ENCODE data around the gene SH2B3.

Gene SH2B3

DNA sequence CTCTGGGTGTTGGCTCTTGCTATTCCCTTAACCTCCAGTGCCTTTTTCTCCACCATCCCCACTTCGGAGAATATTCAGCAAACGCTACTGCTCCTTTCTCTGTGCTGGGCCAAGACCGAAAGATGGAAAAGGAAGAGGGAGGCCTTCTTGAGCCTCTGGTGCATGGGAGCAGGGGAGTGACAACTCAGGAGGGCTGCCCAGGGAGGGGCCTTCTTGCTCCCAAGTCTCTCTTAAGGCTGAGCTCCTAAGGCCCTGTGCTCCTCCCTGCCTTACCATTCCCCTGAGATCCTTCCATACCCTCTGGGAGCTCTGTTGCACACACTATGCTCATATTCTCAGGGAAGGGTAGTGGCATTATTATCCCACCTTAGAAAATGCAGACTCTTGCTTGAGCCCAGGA is 34.9 kb downstream of the SH2B3 start:
- H3K4me1 ChIP-seq (ENCODE audit: control insufficient read depth in 2 of 2, insufficient read depth in 1 of 2, low read depth in 1 of 2, low read length in 2 of 2), result peaks cover 0 to 2% of the 10 kb centered on the region in 2 donors
- H2BK15ac ChIP-seq (ENCODE audit: low read length), result no peak overlapping the region
- H3K9ac ChIP-seq (ENCODE audit: low read depth, low read length, poor library complexity), result no peak overlapping the region
- no peak overlapping the region for H2BK120ac ChIP-seq (ENCODE audit: low read depth, low read length)
- no peak overlapping the region for H4K91ac ChIP-seq (ENCODE audit: low read depth, low read length, poor library complexity)
- H2BK12ac ChIP-seq (ENCODE audit: low read length), result no peak overlapping the region
- no peak overlapping the region for H3K27ac ChIP-seq (replicated peaks; ENCODE audit: low read length)
- no CpG with 5 or more reads among the region's 3 CpGs for WGBS, 2 donors (ENCODE audit: extremely low coverage in 2 of 2, insufficient read length in 2 of 2, insufficient replicate concordance in 1 of 2)
- H3K9me3 ChIP-seq (replicated peaks in 1 of 2; ENCODE audit: control insufficient read depth in 2 of 2, insufficient read depth in 1 of 2, low read depth in 1 of 2, low read length in 2 of 2), result no peaks in the 10 kb centered on the region
- no peak overlapping the region for H3K4me3 ChIP-seq (ENCODE audit: low read length in 2 of 2)
- no peak overlapping the region for H3K4ac ChIP-seq (ENCODE audit: low read length)
- DNase-seq (ENCODE audit: low spot score), result no peak
- H3K27me3 ChIP-seq (ENCODE audit: control insufficient read depth in 3 of 3, insufficient read depth in 3 of 3, low read depth in 1 of 3, low read length in 3 of 3), result no peaks in the 10 kb centered on the region
- H3K79me1 ChIP-seq (ENCODE audit: low read depth, low read length), result peaks cover 7% of the 10 kb centered on the region
- H3K36me3 ChIP-seq (replicated peaks in 1 of 2; ENCODE audit: control insufficient read depth in 2 of 2, insufficient read depth in 2 of 2, low read length in 2 of 2), result peaks cover 11 to 41% of the 10 kb centered on the region in 2 donors
- H3K4me2 ChIP-seq (ENCODE audit: insufficient read depth, low read length, poor library complexity, severe bottlenecking), result no peak overlapping the region
- H3K18ac ChIP-seq (ENCODE audit: low read length), result no peak overlapping the region
- H3K14ac ChIP-seq (ENCODE audit: low read length), result no peak overlapping the region
- no peak overlapping the region for H4K8ac ChIP-seq (ENCODE audit: low read depth, low read length)
- no peak overlapping the region for H2BK5ac ChIP-seq (ENCODE audit: low read length)
- H2AK5ac ChIP-seq (ENCODE audit: low read depth, low read length), result no peak overlapping the region
- no peak overlapping the region for H2AFZ ChIP-seq (ENCODE audit: low read length)
- H3K23ac ChIP-seq (ENCODE audit: low read depth, low read length, poor library complexity), result peak overlapping the region; percentile 29

DNA sequence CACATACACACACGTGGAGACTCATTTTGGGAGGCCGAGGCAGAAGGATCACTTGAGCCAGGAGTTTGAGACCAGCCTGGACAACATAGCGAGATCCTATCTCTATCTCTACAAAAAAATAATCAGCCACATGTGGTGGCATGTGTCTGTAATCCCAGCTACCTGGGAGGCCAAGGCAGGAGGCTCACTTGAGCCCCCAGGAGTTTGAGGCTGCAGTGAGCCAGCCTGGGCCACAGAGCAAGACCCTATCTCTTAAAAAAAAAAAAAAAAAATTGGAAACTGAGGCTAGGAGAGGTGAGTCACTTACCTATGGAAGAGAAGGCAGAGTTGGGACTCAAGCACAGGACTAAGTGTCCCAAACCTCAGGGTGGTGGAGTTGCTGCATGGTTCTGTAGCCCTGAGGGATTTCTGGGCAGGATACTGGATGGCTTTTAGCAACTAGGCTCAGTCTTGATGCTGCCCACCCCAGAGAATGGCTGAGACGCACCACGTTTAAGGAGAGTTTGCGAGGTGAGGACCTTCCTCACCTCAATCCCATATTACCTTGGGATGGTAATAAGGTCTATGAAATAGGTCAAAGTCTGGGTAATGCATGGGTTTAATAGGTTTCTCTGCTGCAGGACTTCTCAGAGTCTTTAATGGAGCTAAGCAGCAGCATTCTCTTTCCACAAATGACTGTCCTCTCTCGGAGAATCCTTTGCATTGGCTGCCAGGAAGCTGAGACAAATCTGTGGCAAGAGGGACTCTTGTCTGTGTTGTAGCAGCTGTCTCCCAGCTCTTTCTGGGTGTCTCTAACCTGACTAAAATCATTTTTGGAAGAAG is 35.6 kb downstream of the SH2B3 start:
- Histone ChIP-seq H4K8ac (ENCODE audit: low read depth, low read length) (no peak overlapping the region), H3K79me1 (ENCODE audit: low read depth, low read length) (peaks cover 2% of the 10 kb centered on the region), H3K14ac (ENCODE audit: low read length) (no peak overlapping the region), H2AK5ac (ENCODE audit: low read depth, low read length) (no peak overlapping the region), H2AFZ (ENCODE audit: low read length) (no peak overlapping the region), H3K9ac (ENCODE audit: low read depth, low read length, poor library complexity) (no peak overlapping the region), H3K18ac (ENCODE audit: low read length) (no peak overlapping the region), H4K91ac (ENCODE audit: low read depth, low read length, poor library complexity) (no peak overlapping the region), H3K4me2 (ENCODE audit: insufficient read depth, low read length, poor library complexity, severe bottlenecking) (no peak overlapping the region), H3K9me3 (replicated peaks in 1 of 2; ENCODE audit: control insufficient read depth in 2 of 2, insufficient read depth in 1 of 2, low read depth in 1 of 2, low read length in 2 of 2) (no peaks in the 10 kb centered on the region), H3K27ac (replicated peaks; ENCODE audit: low read length) (no peak overlapping the region), H2BK120ac (ENCODE audit: low read depth, low read length) (no peak overlapping the region), H3K36me3 (replicated peaks in 1 of 2; ENCODE audit: control insufficient read depth in 2 of 2, insufficient read depth in 2 of 2, low read length in 2 of 2) (peaks cover 13 to 48% of the 10 kb centered on the region in 2 donors), H3K4me1 (ENCODE audit: control insufficient read depth in 2 of 2, insufficient read depth in 1 of 2, low read depth in 1 of 2, low read length in 2 of 2) (peaks cover 5 to 7% of the 10 kb centered on the region in 2 donors), H3K4me3 (ENCODE audit: low read length in 2 of 2) (no peak overlapping the region), H3K4ac (ENCODE audit: low read length) (no peak overlapping the region), H2BK15ac (ENCODE audit: low read length) (no peak overlapping the region), H2BK5ac (ENCODE audit: low read length) (no peak overlapping the region), H3K23ac (ENCODE audit: low read depth, low read length, poor library complexity) (no peak overlapping the region), H2BK12ac (ENCODE audit: low read length) (no peak overlapping the region), H3K27me3 (ENCODE audit: control insufficient read depth in 3 of 3, insufficient read depth in 3 of 3, low read depth in 1 of 3, low read length in 3 of 3) (no peaks in the 10 kb centered on the region)
- no CpG with 5 or more reads among the region's 7 CpGs for WGBS, 2 donors (ENCODE audit: extremely low coverage in 2 of 2, insufficient read length in 2 of 2, insufficient replicate concordance in 1 of 2)
- no peak for DNase-seq (ENCODE audit: low spot score)

DNA sequence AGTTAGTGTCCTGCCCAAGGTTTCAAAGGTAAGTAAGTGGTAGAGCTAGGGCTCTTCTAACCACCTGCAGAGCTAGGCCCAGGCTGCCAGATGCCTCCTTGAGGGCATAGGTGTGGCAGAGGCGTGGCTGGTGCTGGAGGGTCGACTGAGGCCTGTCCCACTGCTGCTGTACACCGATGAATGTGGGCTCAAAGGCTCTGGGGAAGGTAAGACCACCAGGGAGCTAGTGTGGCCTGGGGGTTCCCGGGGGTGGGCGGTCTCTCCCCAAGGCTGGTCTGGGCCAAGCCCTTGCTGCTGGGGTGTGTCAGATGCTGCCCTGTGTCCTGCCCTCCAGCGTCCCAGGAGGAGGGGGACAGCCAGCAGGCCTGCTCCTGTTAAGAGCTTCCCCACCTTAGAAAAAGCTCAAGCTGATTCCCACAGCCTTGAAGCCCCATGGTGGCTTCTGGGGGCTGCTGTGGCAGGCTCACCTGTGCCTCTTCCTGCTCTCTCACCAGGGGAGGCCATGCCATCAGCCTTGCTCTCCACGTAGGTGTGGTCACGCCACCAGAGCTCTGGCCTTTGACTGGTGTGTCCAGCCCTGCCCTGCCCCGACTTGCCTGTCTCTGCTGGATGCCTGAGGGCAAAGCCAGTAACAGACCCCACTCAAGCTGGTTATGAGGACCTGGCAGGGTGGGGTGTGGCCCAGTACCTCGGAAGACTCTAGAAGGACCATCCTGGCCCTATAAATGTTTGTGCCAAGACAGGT is 36.8 kb downstream of the SH2B3 start:
- no peak overlapping the region for H2BK12ac ChIP-seq (ENCODE audit: low read length)
- no peak overlapping the region for H2BK120ac ChIP-seq (ENCODE audit: low read depth, low read length)
- no peak overlapping the region for H2BK5ac ChIP-seq (ENCODE audit: low read length)
- H3K14ac ChIP-seq (ENCODE audit: low read length), result no peak overlapping the region
- H3K18ac ChIP-seq (ENCODE audit: low read length), result peak overlapping the region; percentile 44
- H2AFZ ChIP-seq (ENCODE audit: low read length), result no peak overlapping the region
- H3K23ac ChIP-seq (ENCODE audit: low read depth, low read length, poor library complexity), result peak overlapping the region; percentile 43
- peaks cover 21 to 60% of the 10 kb centered on the region in 2 donors for H3K36me3 ChIP-seq (replicated peaks in 1 of 2; ENCODE audit: control insufficient read depth in 2 of 2, insufficient read depth in 2 of 2, low read length in 2 of 2)
- no peak overlapping the region for H3K4me2 ChIP-seq (ENCODE audit: insufficient read depth, low read length, poor library complexity, severe bottlenecking)
- H3K4ac ChIP-seq (ENCODE audit: low read length), result no peak overlapping the region
- no peaks in the 10 kb centered on the region for H3K9me3 ChIP-seq (replicated peaks in 1 of 2; ENCODE audit: control insufficient read depth in 2 of 2, insufficient read depth in 1 of 2, low read depth in 1 of 2, low read length in 2 of 2)
- H3K27me3 ChIP-seq (ENCODE audit: control insufficient read depth in 3 of 3, insufficient read depth in 3 of 3, low read depth in 1 of 3, low read length in 3 of 3), result no peaks in the 10 kb centered on the region
- H2BK15ac ChIP-seq (ENCODE audit: low read length), result no peak overlapping the region
- no peak overlapping the region for H3K9ac ChIP-seq (ENCODE audit: low read depth, low read length, poor library complexity)
- no peak for DNase-seq (ENCODE audit: low spot score)
- H2AK5ac ChIP-seq (ENCODE audit: low read depth, low read length), result no peak overlapping the region
- H4K91ac ChIP-seq (ENCODE audit: low read depth, low read length, poor library complexity), result no peak overlapping the region
- peaks cover 2% of the 10 kb centered on the region for H3K79me1 ChIP-seq (ENCODE audit: low read depth, low read length)
- no peak overlapping the region for H4K8ac ChIP-seq (ENCODE audit: low read depth, low read length)
- H3K4me3 ChIP-seq (ENCODE audit: low read length in 2 of 2), result no peak overlapping the region
- peaks cover 5 to 7% of the 10 kb centered on the region in 2 donors for H3K4me1 ChIP-seq (ENCODE audit: control insufficient read depth in 2 of 2, insufficient read depth in 1 of 2, low read depth in 1 of 2, low read length in 2 of 2)
- H3K27ac ChIP-seq (replicated peaks; ENCODE audit: low read length), result no peak overlapping the region
- no CpG with 5 or more reads among the region's 10 CpGs for WGBS, 2 donors (ENCODE audit: extremely low coverage in 2 of 2, insufficient read length in 2 of 2, insufficient replicate concordance in 1 of 2)

DNA sequence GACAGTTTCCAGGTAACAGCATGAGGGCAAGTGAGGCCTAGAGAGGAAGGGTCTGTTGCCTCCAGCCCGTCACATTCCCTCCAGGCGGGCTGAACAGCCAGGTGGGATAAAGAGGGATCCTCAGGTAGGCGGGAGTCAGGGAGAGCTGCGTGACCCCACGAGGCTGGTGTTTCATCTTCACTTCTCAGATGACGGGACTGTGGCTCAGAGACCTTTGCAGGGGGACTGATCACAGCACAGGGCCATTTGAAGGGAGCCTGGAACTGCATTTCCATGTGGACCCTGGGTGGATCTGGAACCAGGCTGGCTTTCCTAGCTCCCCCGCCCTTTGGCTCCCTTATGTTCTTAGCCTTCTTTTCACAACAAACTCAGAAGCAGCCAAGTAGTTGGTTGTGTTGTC is 37.4 kb downstream of the SH2B3 start:
- H3K27ac ChIP-seq (replicated peaks; ENCODE audit: low read length), result no peak overlapping the region
- no CpG with 5 or more reads among the region's 7 CpGs for WGBS, 2 donors (ENCODE audit: extremely low coverage in 2 of 2, insufficient read length in 2 of 2, insufficient replicate concordance in 1 of 2)

More for the DNA sequence above, 37.4 kb downstream of the SH2B3 start:
- peaks cover 25 to 66% of the 10 kb centered on the region in 2 donors for H3K36me3 ChIP-seq (replicated peaks in 1 of 2; ENCODE audit: control insufficient read depth in 2 of 2, insufficient read depth in 2 of 2, low read length in 2 of 2)
- H4K8ac ChIP-seq (ENCODE audit: low read depth, low read length), result no peak overlapping the region
- H3K14ac ChIP-seq (ENCODE audit: low read length), result no peak overlapping the region
- no peak overlapping the region for H2BK12ac ChIP-seq (ENCODE audit: low read length)
- no peak overlapping the region for H3K4ac ChIP-seq (ENCODE audit: low read length)
- no peak overlapping the region for H3K4me2 ChIP-seq (ENCODE audit: insufficient read depth, low read length, poor library complexity, severe bottlenecking)
- peaks cover 4% of the 10 kb centered on the region for H3K79me1 ChIP-seq (ENCODE audit: low read depth, low read length)
- H3K9me3 ChIP-seq (replicated peaks in 1 of 2; ENCODE audit: control insufficient read depth in 2 of 2, insufficient read depth in 1 of 2, low read depth in 1 of 2, low read length in 2 of 2), result no peaks in the 10 kb centered on the region
- no peaks in the 10 kb centered on the region for H3K27me3 ChIP-seq (ENCODE audit: control insufficient read depth in 3 of 3, insufficient read depth in 3 of 3, low read depth in 1 of 3, low read length in 3 of 3)
- H3K23ac ChIP-seq (ENCODE audit: low read depth, low read length, poor library complexity), result no peak overlapping the region
- no peak overlapping the region for H2BK5ac ChIP-seq (ENCODE audit: low read length)
- H2BK15ac ChIP-seq (ENCODE audit: low read length), result no peak overlapping the region
- H3K9ac ChIP-seq (ENCODE audit: low read depth, low read length, poor library complexity), result no peak overlapping the region
- no peak overlapping the region for H3K4me3 ChIP-seq (ENCODE audit: low read length in 2 of 2)
- no peak overlapping the region for H2AK5ac ChIP-seq (ENCODE audit: low read depth, low read length)
- H3K4me1 ChIP-seq (ENCODE audit: control insufficient read depth in 2 of 2, insufficient read depth in 1 of 2, low read depth in 1 of 2, low read length in 2 of 2), result peaks cover 5 to 7% of the 10 kb centered on the region in 2 donors
- no peak overlapping the region for H2AFZ ChIP-seq (ENCODE audit: low read length)
- peak overlapping the region; percentile 44 for H3K18ac ChIP-seq (ENCODE audit: low read length)
- H2BK120ac ChIP-seq (ENCODE audit: low read depth, low read length), result no peak overlapping the region
- DNase-seq (ENCODE audit: low spot score), result no peak
- H4K91ac ChIP-seq (ENCODE audit: low read depth, low read length, poor library complexity), result no peak overlapping the region

Measured in neuronal stem cell (in vitro differentiated cells).